HEK293T (cell line): ENCODE measurements around the gene ZSCAN25.

Experiments used
- BHLHE40 ChIP-seq: fragments of 450-650 bp; IDR thresholded peaks from 2 replicates; pipeline ENCODE4 v1.6.1; 2016; ENCODE audit warnings: mild to moderate bottlenecking, moderate library complexity, borderline replicate concordance
- NFRKB ChIP-seq: fragments of 450-650 bp; IDR thresholded peaks from 2 replicates; pipeline ENCODE4 v1.6.1; 2016; ENCODE audit warnings: mild to moderate bottlenecking, moderate library complexity

DNA sequence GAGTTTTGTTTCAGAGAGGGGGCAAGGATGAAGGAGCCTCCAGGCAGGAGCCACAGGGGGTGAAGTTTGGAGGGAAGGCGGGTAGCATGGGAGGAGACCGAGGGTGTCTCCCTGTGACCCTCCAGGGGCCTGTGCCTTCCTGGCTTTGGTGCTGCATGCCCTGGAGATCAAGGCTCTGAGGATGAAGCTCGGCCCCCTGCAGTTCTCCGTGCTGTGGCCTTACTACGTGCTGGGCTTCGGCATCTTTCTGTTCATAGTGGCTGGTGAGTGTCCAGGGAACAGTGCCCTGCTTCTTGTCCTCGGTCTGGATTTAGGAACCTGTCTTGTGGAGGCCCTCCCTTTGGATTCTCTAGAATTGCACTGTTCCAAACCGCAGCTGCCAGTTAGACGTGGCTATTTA is 9.2 kb upstream of the ZSCAN25 start:
- no peak for TF ChIP-seq BHLHE40
- TF ChIP-seq NFRKB: no peak
